Measurements from ENCODE around the gene ZNF547.
"Not testable (repeated sequence)": the region's sequence is repeated elsewhere in the genome, so short reads cannot be mapped to it uniquely, and the experiment has no call there.

ZNF547 gene

DNA sequence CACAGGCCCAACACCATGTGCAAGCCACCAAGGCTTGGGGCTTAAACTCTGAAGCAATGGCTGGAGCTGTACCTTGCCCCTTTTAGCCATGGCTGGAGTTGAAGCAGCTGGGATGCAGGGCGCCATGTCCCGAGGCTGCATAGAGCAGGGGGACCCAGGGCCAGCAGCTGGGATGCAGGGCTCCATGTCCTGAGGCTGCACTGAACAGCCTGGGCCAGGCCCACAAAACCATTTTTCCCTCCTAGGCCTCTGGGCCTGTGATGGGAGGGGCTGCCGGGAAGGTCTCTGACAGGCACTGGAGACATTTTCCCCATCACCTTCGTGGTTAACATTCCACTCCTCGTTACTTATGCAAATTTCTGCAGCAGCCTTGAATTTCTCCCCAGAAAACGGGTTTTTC, 10.8 kb downstream of the ZNF547 start:
- in situ Hi-C loops (cut with MboI; ENCODE audit: low sequenced_read_pairs) = no loop called here

DNA sequence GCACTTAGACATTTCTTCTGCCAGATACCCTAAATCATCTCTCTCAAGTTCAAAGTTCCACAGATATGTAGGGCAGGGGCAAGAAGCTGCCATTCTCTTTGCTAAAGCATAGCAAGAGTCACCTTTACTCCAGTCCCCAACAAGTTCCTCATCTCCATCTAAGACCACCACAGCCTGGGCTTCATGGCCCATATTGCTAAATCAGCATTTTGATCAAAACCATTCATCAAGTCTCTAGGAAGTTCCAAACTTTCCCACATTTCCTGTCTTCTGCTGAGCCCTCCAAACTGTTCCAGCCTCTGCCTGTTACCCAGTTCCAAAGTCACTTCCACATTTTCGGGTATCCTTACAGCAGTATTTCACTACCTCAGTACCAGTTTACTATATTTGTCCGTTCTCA, 11.3 kb downstream of the ZNF547 start:
- in situ Hi-C loops (cut with MboI; ENCODE audit: low sequenced_read_pairs) = not testable (repeated sequence)

DNA sequence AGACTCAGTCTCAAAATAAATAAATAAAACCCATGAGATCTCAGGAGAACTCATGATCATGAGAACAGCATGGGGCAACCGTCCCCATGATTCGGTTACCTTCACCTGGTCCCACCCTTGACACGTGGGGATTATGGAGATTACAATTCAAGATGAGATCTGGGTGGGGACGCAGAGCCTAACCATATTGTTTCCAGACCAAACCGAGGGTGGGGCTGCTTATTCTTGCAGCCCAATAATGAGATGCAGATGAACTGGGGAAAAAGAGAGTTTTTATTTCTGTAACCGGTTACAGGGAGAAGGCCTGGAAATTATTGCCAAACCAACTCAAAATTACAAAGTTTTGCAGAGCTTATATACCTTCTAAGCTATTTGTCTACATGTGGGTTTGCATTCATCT, 12.8 kb downstream of the ZNF547 start:
- in situ Hi-C loops (cut with MboI; ENCODE audit: low sequenced_read_pairs) = no loop called here

DNA sequence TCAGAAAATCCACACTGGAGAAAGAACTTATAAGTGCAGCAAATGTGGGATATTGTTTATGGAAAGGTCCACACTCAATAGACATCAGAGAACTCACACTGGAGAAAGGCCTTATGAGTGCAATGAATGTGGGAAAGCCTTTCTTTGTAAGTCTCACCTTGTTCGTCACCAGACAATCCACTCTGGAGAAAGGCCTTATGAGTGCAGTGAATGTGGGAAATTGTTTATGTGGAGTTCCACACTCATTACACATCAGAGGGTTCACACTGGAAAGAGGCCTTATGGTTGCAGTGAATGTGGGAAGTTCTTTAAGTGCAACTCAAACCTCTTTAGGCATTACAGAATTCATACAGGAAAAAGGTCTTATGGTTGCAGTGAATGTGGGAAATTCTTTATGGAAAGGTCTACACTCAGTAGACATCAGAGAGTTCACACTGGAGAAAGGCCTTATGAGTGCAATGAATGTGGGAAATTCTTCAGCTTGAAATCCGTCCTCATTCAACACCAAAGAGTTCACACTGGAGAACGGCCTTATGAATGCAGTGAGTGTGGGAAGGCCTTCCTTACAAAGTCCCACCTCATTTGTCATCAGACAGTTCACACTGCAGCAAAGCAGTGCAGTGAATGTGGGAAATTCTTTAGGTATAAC, 14.3 kb downstream of the ZNF547 start:
- in situ Hi-C loops (cut with MboI; ENCODE audit: low sequenced_read_pairs) = no loop called here

DNA sequence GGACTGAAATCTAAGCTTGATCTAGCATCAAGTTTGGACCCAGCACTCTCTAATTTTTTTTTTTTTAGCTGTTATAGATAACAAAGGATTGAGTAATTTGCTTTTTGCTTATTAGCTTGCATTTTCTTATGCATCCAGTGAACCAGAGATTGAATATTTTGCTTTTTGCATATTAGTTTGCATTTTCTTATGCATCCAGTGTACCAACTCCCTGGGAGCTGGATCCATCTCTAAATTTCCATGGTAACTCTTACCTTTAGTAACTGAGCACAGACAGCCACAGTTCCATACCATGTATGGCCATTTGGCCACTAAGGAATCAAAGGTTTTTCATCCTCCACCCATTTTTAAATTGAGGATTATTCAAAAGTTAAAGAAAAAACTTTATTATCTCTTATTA, 17.6 kb downstream of the ZNF547 start:
- in situ Hi-C loops (cut with MboI; ENCODE audit: low sequenced_read_pairs) = no loop called here

GRCh38 chr19:57382806-57383488, 19.6 kb downstream of the ZNF547 start:
- in situ Hi-C loops (cut with MboI; ENCODE audit: low sequenced_read_pairs) = no loop called here

GRCh38 chr19:57389194-57389729, 25.9 kb downstream of the ZNF547 start:
- in situ Hi-C loops (cut with MboI; ENCODE audit: low sequenced_read_pairs) = no loop called here

GRCh38 chr19:57389730-57390598, 26.6 kb downstream of the ZNF547 start, which contains the start of gene ZNF548:
Gene ZNF548, plus strand, starts transcription at chr19:57389854. Its CDS starts 246 bp downstream, at chr19:57390100.
- in situ Hi-C loops (cut with MboI; ENCODE audit: low sequenced_read_pairs) = no loop called here

DNA sequence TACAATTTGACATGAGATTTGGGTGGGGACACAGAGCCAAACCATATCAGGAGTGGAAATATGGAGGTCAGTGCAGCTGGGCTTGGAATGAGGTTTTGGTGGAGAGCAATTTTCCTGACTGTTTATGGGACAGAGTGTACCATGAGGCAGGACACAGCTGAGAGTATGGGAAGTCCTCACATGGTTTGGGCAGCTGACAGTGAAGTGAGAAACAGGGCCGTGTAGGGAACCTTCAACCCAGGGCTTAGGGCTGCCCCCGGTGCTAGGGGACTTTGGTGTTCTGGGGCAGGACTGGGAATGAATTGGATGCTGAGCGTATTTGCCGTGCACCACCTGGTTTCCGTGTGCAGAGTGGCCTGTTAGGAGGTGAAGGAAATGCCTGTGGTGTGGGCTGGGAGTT, 32.4 kb downstream of the ZNF547 start:
- in situ Hi-C loops (cut with MboI; ENCODE audit: low sequenced_read_pairs) = no loop called here

- in situ Hi-C loops (cut with MboI; ENCODE audit: low sequenced_read_pairs) = no loop called here
Observed at GRCh38 chr19:57398868-57399267, 35.5 kb downstream of the ZNF547 start.

DNA sequence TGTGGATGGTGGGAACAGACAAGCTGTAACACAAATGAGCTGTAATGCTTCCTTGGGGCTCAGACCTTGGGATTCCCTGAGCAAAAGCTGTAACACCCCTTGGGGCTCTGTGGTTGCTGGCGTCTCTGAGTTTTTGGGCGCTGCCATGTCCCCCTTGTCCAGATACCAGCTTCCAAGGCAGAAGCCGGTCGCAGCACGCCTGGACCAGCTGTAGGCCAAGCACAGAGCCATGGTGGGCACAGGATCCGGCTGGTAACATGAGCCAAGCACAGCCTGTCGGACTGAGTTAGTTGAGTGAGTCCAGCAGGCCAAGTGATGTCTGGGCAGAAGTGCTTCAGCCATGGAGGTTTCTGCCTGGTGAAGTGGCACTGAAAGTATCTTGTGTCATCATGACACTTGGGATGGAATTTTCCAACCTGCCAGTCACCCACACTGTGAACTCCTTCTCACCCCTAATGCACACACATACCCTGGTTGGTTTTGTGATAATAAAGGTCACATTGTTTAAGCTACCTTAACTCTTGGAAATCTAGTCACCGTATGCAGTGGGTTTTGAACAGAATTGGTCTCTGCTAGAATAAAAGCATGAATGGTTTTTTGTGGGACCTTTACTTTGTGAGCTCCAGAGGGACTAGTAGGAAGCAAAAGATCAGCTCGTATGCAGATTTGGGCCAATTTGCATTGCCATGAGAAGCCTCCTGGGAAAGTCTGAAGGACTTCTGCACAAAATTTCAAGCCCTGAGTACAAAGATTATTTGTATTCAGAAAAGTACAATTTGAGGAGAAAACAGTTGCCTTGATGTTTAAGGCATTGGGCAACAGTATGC, 40.6 kb downstream of the ZNF547 start:
- in situ Hi-C loops (cut with MboI; ENCODE audit: low sequenced_read_pairs) = no loop called here

DNA sequence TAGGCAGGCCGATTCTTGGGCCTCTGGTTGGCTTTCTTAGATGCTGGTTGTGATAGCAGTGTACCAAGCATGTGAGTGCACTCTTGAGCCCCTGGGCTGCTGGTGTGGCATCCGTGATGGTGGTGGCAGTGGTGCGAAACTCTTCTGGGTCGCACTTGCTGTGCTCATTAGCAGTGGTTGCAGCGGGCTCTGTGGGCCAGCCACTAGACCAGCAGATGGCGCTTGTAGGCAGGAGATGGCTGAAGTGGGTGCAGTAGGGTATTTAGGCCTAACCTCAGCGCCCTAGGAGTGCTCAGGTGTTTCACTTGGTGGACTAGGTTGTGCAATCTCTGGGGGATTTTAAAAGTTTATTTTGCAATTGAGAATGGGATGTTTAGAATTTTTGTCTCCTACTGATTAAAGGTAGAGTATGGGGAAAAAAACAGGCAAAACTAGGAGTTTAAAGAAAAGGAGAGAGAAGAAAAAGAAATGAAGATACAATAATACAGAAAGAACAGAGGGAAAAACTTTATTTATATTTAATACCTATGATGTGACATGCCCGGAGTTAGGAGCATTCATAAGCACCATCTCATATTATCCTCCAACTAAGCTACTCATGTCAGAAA, 43.3 kb downstream of the ZNF547 start:
- in situ Hi-C loops (cut with MboI; ENCODE audit: low sequenced_read_pairs) = no loop called here

- in situ Hi-C loops (cut with MboI; ENCODE audit: low sequenced_read_pairs) = no loop called here
Observed at GRCh38 chr19:57410877-57411671, 47.7 kb downstream of the ZNF547 start, which contains the start of gene ZNF17. Gene ZNF17, plus strand, starts transcription at chr19:57411161. Its CDS starts 2,455 bp downstream, at chr19:57413616.

GRCh38 chr19:57419439-57419838, 56.1 kb downstream of the ZNF547 start:
- in situ Hi-C loops (cut with MboI; ENCODE audit: low sequenced_read_pairs) = no loop called here

- in situ Hi-C loops (cut with MboI; ENCODE audit: low sequenced_read_pairs) = no loop called here
Observed at GRCh38 chr19:57421037-57421436, 57.7 kb downstream of the ZNF547 start.
